ENCODE results near the gene HSD11B1.

The HSD11B1 gene

GRCh38 chr1:209714338-209714737 lies 9.7 kb downstream of the HSD11B1 start:
- Histone ChIP-seq H3F3A (ENCODE audit: insufficient read depth) (no peaks in the 10 kb centered on the region), H3K4me3 (ENCODE audit: insufficient read depth, low read length, poor library complexity, severe bottlenecking) (no peak overlapping the region), H2AFZ (ENCODE audit: low read depth, low read length, severe bottlenecking) (no peak overlapping the region), H3K79me2 (ENCODE audit: insufficient read depth, low read length) (no peaks in the 10 kb centered on the region), H4K20me1 (ENCODE audit: low read depth, low read length) (no peaks in the 10 kb centered on the region), H3K4me2 (ENCODE audit: low read depth, low read length, poor library complexity, severe bottlenecking) (no peak overlapping the region), H3K9me2 (replicated peaks; ENCODE audit: insufficient read depth, low read length) (no peaks in the 10 kb centered on the region), H3K27ac (ENCODE audit: low read depth, low read length) (no peak overlapping the region), H3K27me3 (ENCODE audit: low read length) (no peaks in the 10 kb centered on the region), H3K36me3 (ENCODE audit: low read length) (no peaks in the 10 kb centered on the region), H3K9me3 (ENCODE audit: insufficient read depth, low read length) (no peaks in the 10 kb centered on the region), H3K9ac (ENCODE audit: low read length) (no peak overlapping the region)
- TF ChIP-seq, protein P1, sequence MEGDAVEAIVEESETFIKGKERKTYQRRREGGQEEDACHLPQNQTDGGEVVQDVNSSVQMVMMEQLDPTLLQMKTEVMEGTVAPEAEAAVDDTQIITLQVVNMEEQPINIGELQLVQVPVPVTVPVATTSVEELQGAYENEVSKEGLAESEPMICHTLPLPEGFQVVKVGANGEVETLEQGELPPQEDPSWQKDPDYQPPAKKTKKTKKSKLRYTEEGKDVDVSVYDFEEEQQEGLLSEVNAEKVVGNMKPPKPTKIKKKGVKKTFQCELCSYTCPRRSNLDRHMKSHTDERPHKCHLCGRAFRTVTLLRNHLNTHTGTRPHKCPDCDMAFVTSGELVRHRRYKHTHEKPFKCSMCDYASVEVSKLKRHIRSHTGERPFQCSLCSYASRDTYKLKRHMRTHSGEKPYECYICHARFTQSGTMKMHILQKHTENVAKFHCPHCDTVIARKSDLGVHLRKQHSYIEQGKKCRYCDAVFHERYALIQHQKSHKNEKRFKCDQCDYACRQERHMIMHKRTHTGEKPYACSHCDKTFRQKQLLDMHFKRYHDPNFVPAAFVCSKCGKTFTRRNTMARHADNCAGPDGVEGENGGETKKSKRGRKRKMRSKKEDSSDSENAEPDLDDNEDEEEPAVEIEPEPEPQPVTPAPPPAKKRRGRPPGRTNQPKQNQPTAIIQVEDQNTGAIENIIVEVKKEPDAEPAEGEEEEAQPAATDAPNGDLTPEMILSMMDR (IDR thresholded peaks at IDR 0.05; ENCODE audit: insufficient read depth, low read length, poor library complexity, severe bottlenecking): no peak
- no peak for TF ChIP-seq EZH2phosphoT487 (conservative IDR thresholded peaks at IDR 0.05; ENCODE audit: low read length)

- Histone ChIP-seq H3K9me2 (replicated peaks; ENCODE audit: insufficient read depth, low read length) (no peaks in the 10 kb centered on the region), H3K79me2 (ENCODE audit: insufficient read depth, low read length) (no peaks in the 10 kb centered on the region), H3K4me2 (ENCODE audit: low read depth, low read length, poor library complexity, severe bottlenecking) (no peak overlapping the region), H3K9me3 (ENCODE audit: insufficient read depth, low read length) (no peaks in the 10 kb centered on the region), H4K20me1 (ENCODE audit: low read depth, low read length) (no peaks in the 10 kb centered on the region), H2AFZ (ENCODE audit: low read depth, low read length, severe bottlenecking) (no peak overlapping the region), H3K27ac (ENCODE audit: low read depth, low read length) (no peak overlapping the region), H3K36me3 (ENCODE audit: low read length) (no peaks in the 10 kb centered on the region), H3K27me3 (ENCODE audit: low read length) (no peaks in the 10 kb centered on the region), H3K9ac (ENCODE audit: low read length) (no peak overlapping the region), H3F3A (ENCODE audit: insufficient read depth) (no peaks in the 10 kb centered on the region), H3K4me3 (ENCODE audit: insufficient read depth, low read length, poor library complexity, severe bottlenecking) (no peak overlapping the region)
- TF ChIP-seq, protein P1 (IDR thresholded peaks at IDR 0.05; ENCODE audit: insufficient read depth, low read length, poor library complexity, severe bottlenecking): no peak
- TF ChIP-seq EZH2phosphoT487 (conservative IDR thresholded peaks at IDR 0.05; ENCODE audit: low read length): no peak
These were observed 10.7 kb downstream of the HSD11B1 start for GRCh38 chr1:209715314-209715713.

DNA sequence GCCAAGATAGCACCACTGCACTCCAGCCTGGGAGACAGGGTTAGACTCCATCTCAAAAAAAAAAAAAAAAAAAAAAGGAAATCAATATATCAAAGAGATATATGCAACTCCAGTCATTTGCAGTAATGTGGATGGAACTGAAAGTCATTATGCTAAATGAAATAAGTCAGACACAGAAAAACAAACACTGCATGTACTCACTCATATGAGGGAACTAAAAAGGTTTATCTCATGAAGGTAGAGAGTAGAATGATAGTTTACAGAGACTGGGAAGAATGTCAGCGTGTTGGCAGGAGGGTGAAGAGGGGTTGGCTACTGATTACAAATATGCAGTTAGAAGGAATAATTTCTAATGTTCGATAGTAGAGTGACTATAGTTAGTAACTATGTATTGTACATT lies 13.2 kb downstream of the HSD11B1 start:
- Histone ChIP-seq H3K79me2 (ENCODE audit: insufficient read depth, low read length) (no peaks in the 10 kb centered on the region), H2AFZ (ENCODE audit: low read depth, low read length, severe bottlenecking) (no peak overlapping the region)

More for the DNA sequence above, 13.2 kb downstream of the HSD11B1 start:
- Histone ChIP-seq H3K27ac (ENCODE audit: low read depth, low read length) (no peak overlapping the region), H3K4me3 (ENCODE audit: insufficient read depth, low read length, poor library complexity, severe bottlenecking) (no peak overlapping the region), H3K4me2 (ENCODE audit: low read depth, low read length, poor library complexity, severe bottlenecking) (no peak overlapping the region), H3F3A (ENCODE audit: insufficient read depth) (no peaks in the 10 kb centered on the region), H3K27me3 (ENCODE audit: low read length) (no peaks in the 10 kb centered on the region), H4K20me1 (ENCODE audit: low read depth, low read length) (no peaks in the 10 kb centered on the region), H3K9ac (ENCODE audit: low read length) (no peak overlapping the region), H3K9me2 (replicated peaks; ENCODE audit: insufficient read depth, low read length) (no peaks in the 10 kb centered on the region), H3K36me3 (ENCODE audit: low read length) (no peaks in the 10 kb centered on the region), H3K9me3 (ENCODE audit: insufficient read depth, low read length) (no peaks in the 10 kb centered on the region)
- TF ChIP-seq EZH2phosphoT487 (conservative IDR thresholded peaks at IDR 0.05; ENCODE audit: low read length): no peak
- TF ChIP-seq, protein P1 (IDR thresholded peaks at IDR 0.05; ENCODE audit: insufficient read depth, low read length, poor library complexity, severe bottlenecking): no peak

Measured in SU-DHL-6 (cell line).